ENCODE results near the gene MAJIN.
A peak's percentile ranks its signal among the peaks of the same experiment; 100 is the strongest.
"Not testable (repeated sequence)": the region's sequence is repeated elsewhere in the genome, so short reads cannot be mapped to it uniquely, and the experiment has no call there.

Gene MAJIN

GRCh38 chr11:64990222-64990923 lies 18.5 kb upstream of the MAJIN start:
- DNase-seq: no peak

- no peak for DNase-seq
Measured at GRCh38 chr11:64989416-64989815, 17.5 kb upstream of the MAJIN start.

- no peak for DNase-seq
Measured at GRCh38 chr11:64987998-64988854, 16.3 kb upstream of the MAJIN start.

- DNase-seq: not testable (repeated sequence)
Measured at GRCh38 chr11:64983339-64983738, 11.4 kb upstream of the MAJIN start.

GRCh38 chr11:64976651-64977050 lies 4.7 kb upstream of the MAJIN start:
- DNase-seq: no peak

- DNase-seq: no peak
Measured at GRCh38 chr11:64974124-64974523, 2.2 kb upstream of the MAJIN start.

GRCh38 chr11:64970731-64971151 lies 1.2 kb downstream of the MAJIN start:
- DNase-seq: peak; percentile 49

GRCh38 chr11:64969209-64969608 lies 2.7 kb downstream of the MAJIN start:
- DNase-seq: no peak

- DNase-seq: no peak
Measured at GRCh38 chr11:64967375-64967774, 4.5 kb downstream of the MAJIN start.

GRCh38 chr11:64963072-64963631 lies 8.8 kb downstream of the MAJIN start:
- no peak for DNase-seq

GRCh38 chr11:64960719-64961118 lies 11.2 kb downstream of the MAJIN start:
- no peak for DNase-seq

GRCh38 chr11:64959498-64959897 lies 12.4 kb downstream of the MAJIN start:
- DNase-seq: no peak

GRCh38 chr11:64954201-64954600 lies 17.7 kb downstream of the MAJIN start:
- DNase-seq: no peak

GRCh38 chr11:64951529-64951928 lies 20.4 kb downstream of the MAJIN start:
- DNase-seq: no peak

- DNase-seq: no peak
Measured at GRCh38 chr11:64947208-64947814, 24.6 kb downstream of the MAJIN start.

GRCh38 chr11:64936539-64936938 lies 35.4 kb downstream of the MAJIN start:
- DNase-seq: no peak

GRCh38 chr11:64935359-64936081 lies 36.4 kb downstream of the MAJIN start, which contains the start of gene GPHA2:
Gene GPHA2, minus strand, starts transcription at chr11:64935893. Its CDS starts 433 bp downstream, at chr11:64935460.
- no peak for DNase-seq

GRCh38 chr11:64934682-64935358 lies 37.1 kb downstream of the MAJIN start:
- no peak for DNase-seq

GRCh38 chr11:64933935-64934681 lies 37.8 kb downstream of the MAJIN start:
- DNase-seq: no peak

GRCh38 chr11:64933213-64933934 lies 38.5 kb downstream of the MAJIN start:
- no peak for DNase-seq

GRCh38 chr11:64932324-64932723 lies 39.6 kb downstream of the MAJIN start:
- DNase-seq: no peak
